Chondrocyte (in vitro differentiated cells): ENCODE measurements around the gene SHFL. TPM values are rescaled to one million over a fixed set of nuclear protein-coding genes. Genes with fewer than 3 reads are reported as not detected.

Experiments
- DNase-seq: peaks from one replicate; pipeline ENCODE4 v3.0.0; 2021; ENCODE audit warnings: mixed read lengths, low spot score
- H3K27ac Mint-ChIP-seq: one replicate; pipeline ENCODE4 v1.8.0; 2021; ENCODE audit warnings: mild to moderate bottlenecking, moderate library complexity, mixed read lengths; ENCODE audit not compliant: unreplicated experiment
- H3K27me3 Mint-ChIP-seq: 2 replicates; pipeline ENCODE4 v1.8.0; 2021; ENCODE audit warnings: low read depth, mixed read lengths
- H3K36me3 Mint-ChIP-seq: 2 replicates; pipeline ENCODE4 v1.8.0; 2021; ENCODE audit warnings: low read depth, mixed read lengths
- H3K4me1 Mint-ChIP-seq: 2 replicates; pipeline ENCODE4 v1.8.0; 2021; ENCODE audit warnings: low read depth, mild to moderate bottlenecking, mixed read lengths
- H3K4me3 Mint-ChIP-seq: one replicate; pipeline ENCODE4 v1.8.0; 2021; ENCODE audit warnings: mild to moderate bottlenecking, moderate library complexity, mixed read lengths; ENCODE audit not compliant: unreplicated experiment
- H3K9me3 Mint-ChIP-seq: 2 replicates; pipeline ENCODE4 v1.8.0; 2021; ENCODE audit warnings: low read depth, mixed read lengths
- CTCF ChIP-seq: fragments of 200-600 bp; sonication (generic); IDR thresholded peaks from 2 replicates; pipeline ENCODE4 v1.5.0; 2021; ENCODE audit warnings: antibody characterized with exemption, mild to moderate bottlenecking, moderate library complexity
- total RNA-seq: library from RNA; stranded (reverse); gene quantifications from 3 replicates; pipeline ENCODE4 v1.2.1, GENCODE V29; 2021

Gene SHFL
- total RNA-seq, 1 donor from 2014 or later = 19.9 TPM

GRCh38 chr19:10068205-10068604 lies 17.9 kb upstream of the SHFL start:
- Mint-ChIP-seq H3K4me1 (no peaks in the 10 kb centered on the region), H3K4me3 (no peak overlapping the region), H3K27me3 (peaks cover 53% of the 10 kb centered on the region), H3K9me3 (no peaks in the 10 kb centered on the region), H3K27ac (no peak overlapping the region), H3K36me3 (peaks cover 2% of the 10 kb centered on the region)
- no peak for DNase-seq
- TF ChIP-seq CTCF = no peak

- TF ChIP-seq CTCF = no peak
- no peaks in the 10 kb centered on the region for H3K4me1 Mint-ChIP-seq
- peaks cover 46% of the 10 kb centered on the region for H3K27me3 Mint-ChIP-seq
- no peaks in the 10 kb centered on the region for H3K9me3 Mint-ChIP-seq
- H3K36me3 Mint-ChIP-seq = peaks cover 2% of the 10 kb centered on the region
- DNase-seq = no peak
- no peak overlapping the region for H3K4me3 Mint-ChIP-seq
- H3K27ac Mint-ChIP-seq = no peak overlapping the region
Observed at GRCh38 chr19:10069046-10069445, 17.1 kb upstream of the SHFL start.

- H3K9me3 Mint-ChIP-seq = no peaks in the 10 kb centered on the region
Observed at GRCh38 chr19:10070730-10071446, 15.2 kb upstream of the SHFL start.

GRCh38 chr19:10074153-10074552 lies 12.0 kb upstream of the SHFL start:
- peaks cover 30% of the 10 kb centered on the region for H3K27me3 Mint-ChIP-seq
- peak; percentile 66 for TF ChIP-seq CTCF
- H3K36me3 Mint-ChIP-seq = peaks cover 2% of the 10 kb centered on the region
- no peak overlapping the region for H3K4me3 Mint-ChIP-seq
- DNase-seq = no peak
- peaks cover 3% of the 10 kb centered on the region for H3K9me3 Mint-ChIP-seq
- H3K27ac Mint-ChIP-seq = no peak overlapping the region
- H3K4me1 Mint-ChIP-seq = no peaks in the 10 kb centered on the region

More at GRCh38 chr19:10070730-10071446, 15.2 kb upstream of the SHFL start:
- TF ChIP-seq CTCF = no peak
- no peak overlapping the region for H3K4me3 Mint-ChIP-seq
- H3K27me3 Mint-ChIP-seq = peaks cover 35% of the 10 kb centered on the region
- peaks cover 2% of the 10 kb centered on the region for H3K36me3 Mint-ChIP-seq
- H3K27ac Mint-ChIP-seq = no peak overlapping the region
- no peaks in the 10 kb centered on the region for H3K4me1 Mint-ChIP-seq
- no peak for DNase-seq

- H3K9me3 Mint-ChIP-seq = peaks cover 3% of the 10 kb centered on the region
Observed at GRCh38 chr19:10076535-10076934, 9.6 kb upstream of the SHFL start.

More at GRCh38 chr19:10076535-10076934, 9.6 kb upstream of the SHFL start:
- DNase-seq = no peak
- H3K27me3 Mint-ChIP-seq = peaks cover 22% of the 10 kb centered on the region
- H3K36me3 Mint-ChIP-seq = no peaks in the 10 kb centered on the region
- no peak overlapping the region for H3K27ac Mint-ChIP-seq
- H3K4me1 Mint-ChIP-seq = no peaks in the 10 kb centered on the region
- no peak overlapping the region for H3K4me3 Mint-ChIP-seq
- no peak for TF ChIP-seq CTCF
